C4-2B (cell line): ENCODE measurements around the gene TIA1.

Experiments
- CTCF ChIP-seq: fragments of 450-650 bp; conservative IDR thresholded peaks from 2 replicates; pipeline ENCODE4 v1.5.1; 2017; ENCODE audit warnings: mild to moderate bottlenecking
- ZFX ChIP-seq: fragments of 450-650 bp; IDR thresholded peaks from 2 replicates; pipeline ENCODE4 v1.6.1; 2017

DNA sequence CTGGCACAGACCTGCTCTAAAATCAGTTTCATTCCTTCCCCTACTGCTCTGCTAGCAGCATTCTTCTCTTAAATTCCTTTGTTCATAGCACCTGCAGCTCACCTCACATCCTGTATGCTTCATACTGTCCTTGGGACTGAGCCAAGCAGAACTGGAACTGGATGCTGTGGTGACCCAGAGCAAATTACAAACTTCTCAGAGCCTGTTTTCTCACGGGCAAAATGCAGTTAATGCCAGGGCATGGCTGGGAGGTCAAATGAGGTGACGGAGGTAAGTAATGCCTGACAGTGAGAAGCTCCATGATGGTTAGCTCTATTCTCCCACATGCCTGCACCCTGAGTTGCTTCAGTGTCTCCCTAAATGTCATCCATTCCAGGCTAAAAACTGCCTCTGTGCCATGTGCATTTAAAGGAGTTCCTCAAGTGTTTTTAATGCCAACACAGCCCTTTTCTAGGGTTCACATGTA, 87.3 kb downstream of the TIA1 start:
- TF ChIP-seq CTCF: no peak
- no peak for TF ChIP-seq ZFX
